T-helper 1 cell treated with Interleukin-12 subunit alpha and Interleukin-12 subunit beta and Interleukin-4 antibody, amounts not matched to agents 30 μg/mL and 1 μg/mL, for 36 hours (primary cell): ENCODE data around the gene TAGLN2.

Experiments used
- H3K27ac Mint-ChIP-seq: one replicate; pipeline ENCODE4 v1.8.0; 2021; ENCODE audit warnings: mild to moderate bottlenecking, mixed read lengths
- H3K27me3 Mint-ChIP-seq: one replicate; pipeline ENCODE4 v1.8.0; 2021; ENCODE audit warnings: low read depth, mixed read lengths
- H3K36me3 Mint-ChIP-seq: one replicate; pipeline ENCODE4 v1.8.0; 2021; ENCODE audit warnings: low read depth, mixed read lengths
- H3K4me1 Mint-ChIP-seq: one replicate; pipeline ENCODE4 v1.8.0; 2021; ENCODE audit warnings: low read depth, mixed read lengths
- H3K4me3 Mint-ChIP-seq: one replicate; pipeline ENCODE4 v1.8.0; 2021; ENCODE audit warnings: mild to moderate bottlenecking, moderate library complexity, mixed read lengths
- H3K9me3 Mint-ChIP-seq: one replicate; pipeline ENCODE4 v1.8.0; 2021; ENCODE audit warnings: mixed read lengths

Gene TAGLN2

GRCh38 chr1:159924025-159924790 is 1.1 kb downstream of the TAGLN2 start:
- Mint-ChIP-seq H3K4me1 (peaks cover 54% of the 10 kb centered on the region), H3K4me3 (peak overlapping the region; percentile 94)

GRCh38 chr1:159923203-159924024 is 1.9 kb downstream of the TAGLN2 start:
- Mint-ChIP-seq H3K27me3 (no peaks in the 10 kb centered on the region), H3K4me3 (peak overlapping the region; percentile 94), H3K27ac (peak overlapping the region; percentile 98), H3K4me1 (peaks cover 55% of the 10 kb centered on the region), H3K36me3 (peaks cover 30% of the 10 kb centered on the region), H3K9me3 (no peaks in the 10 kb centered on the region)

More at GRCh38 chr1:159924025-159924790, 1.1 kb downstream of the TAGLN2 start:
- peaks cover 25% of the 10 kb centered on the region for H3K36me3 Mint-ChIP-seq
- H3K27me3 Mint-ChIP-seq = peaks cover 4% of the 10 kb centered on the region
- H3K9me3 Mint-ChIP-seq = no peaks in the 10 kb centered on the region
- H3K27ac Mint-ChIP-seq = peak overlapping the region; percentile 98

- H3K9me3 Mint-ChIP-seq = no peaks in the 10 kb centered on the region
- peaks cover 38% of the 10 kb centered on the region for H3K36me3 Mint-ChIP-seq
- peaks cover 62% of the 10 kb centered on the region for H3K4me1 Mint-ChIP-seq
- H3K4me3 Mint-ChIP-seq = peak overlapping the region; percentile 94
- peak overlapping the region; percentile 98 for H3K27ac Mint-ChIP-seq
- H3K27me3 Mint-ChIP-seq = no peaks in the 10 kb centered on the region
Observed at GRCh38 chr1:159922511-159923202, 2.6 kb downstream of the TAGLN2 start.

- Mint-ChIP-seq H3K36me3 (peaks cover 41% of the 10 kb centered on the region), H3K27me3 (no peaks in the 10 kb centered on the region), H3K27ac (peak overlapping the region; percentile 98), H3K4me3 (peak overlapping the region; percentile 94), H3K4me1 (peaks cover 64% of the 10 kb centered on the region), H3K9me3 (no peaks in the 10 kb centered on the region)
Observed at GRCh38 chr1:159921700-159922504, 3.4 kb downstream of the TAGLN2 start.

- Mint-ChIP-seq H3K4me1 (peaks cover 60% of the 10 kb centered on the region), H3K27ac (peak overlapping the region; percentile 98), H3K27me3 (no peaks in the 10 kb centered on the region), H3K36me3 (peaks cover 47% of the 10 kb centered on the region), H3K9me3 (no peaks in the 10 kb centered on the region), H3K4me3 (peak overlapping the region; percentile 94)
Observed at GRCh38 chr1:159921251-159921650, 4.1 kb downstream of the TAGLN2 start.

- H3K27me3 Mint-ChIP-seq = no peaks in the 10 kb centered on the region
- no peaks in the 10 kb centered on the region for H3K9me3 Mint-ChIP-seq
- H3K4me1 Mint-ChIP-seq = peaks cover 54% of the 10 kb centered on the region
- peak overlapping the region; percentile 98 for H3K27ac Mint-ChIP-seq
- peaks cover 49% of the 10 kb centered on the region for H3K36me3 Mint-ChIP-seq
- H3K4me3 Mint-ChIP-seq = peak overlapping the region; percentile 94
Observed at GRCh38 chr1:159920651-159921050, 4.7 kb downstream of the TAGLN2 start.

- Mint-ChIP-seq H3K4me3 (no peak overlapping the region), H3K4me1 (peaks cover 50% of the 10 kb centered on the region), H3K27me3 (no peaks in the 10 kb centered on the region), H3K9me3 (no peaks in the 10 kb centered on the region), H3K36me3 (peaks cover 48% of the 10 kb centered on the region), H3K27ac (peak overlapping the region; percentile 98)
Observed at GRCh38 chr1:159920202-159920601, 5.1 kb downstream of the TAGLN2 start.

- Mint-ChIP-seq H3K9me3 (no peaks in the 10 kb centered on the region), H3K27ac (peak overlapping the region; percentile 33), H3K4me1 (peaks cover 53% of the 10 kb centered on the region), H3K36me3 (peaks cover 51% of the 10 kb centered on the region), H3K27me3 (no peaks in the 10 kb centered on the region), H3K4me3 (no peak overlapping the region)
Observed at GRCh38 chr1:159919236-159919865, 6.0 kb downstream of the TAGLN2 start.

- H3K4me3 Mint-ChIP-seq = peak overlapping the region; percentile 27
- H3K9me3 Mint-ChIP-seq = no peaks in the 10 kb centered on the region
- H3K27ac Mint-ChIP-seq = peak overlapping the region; percentile 50
- no peaks in the 10 kb centered on the region for H3K27me3 Mint-ChIP-seq
- H3K4me1 Mint-ChIP-seq = peaks cover 56% of the 10 kb centered on the region
- H3K36me3 Mint-ChIP-seq = peaks cover 50% of the 10 kb centered on the region
Observed at GRCh38 chr1:159918352-159919200, 6.7 kb downstream of the TAGLN2 start.

- H3K4me1 Mint-ChIP-seq = peaks cover 59% of the 10 kb centered on the region
- no peaks in the 10 kb centered on the region for H3K9me3 Mint-ChIP-seq
- peak overlapping the region; percentile 50 for H3K27ac Mint-ChIP-seq
- peaks cover 50% of the 10 kb centered on the region for H3K36me3 Mint-ChIP-seq
- H3K27me3 Mint-ChIP-seq = no peaks in the 10 kb centered on the region
- no peak overlapping the region for H3K4me3 Mint-ChIP-seq
Observed at GRCh38 chr1:159917533-159918351, 7.6 kb downstream of the TAGLN2 start.

GRCh38 chr1:159916242-159917051 is 8.9 kb downstream of the TAGLN2 start:
- H3K4me3 Mint-ChIP-seq = no peak overlapping the region
- H3K27ac Mint-ChIP-seq = peak overlapping the region; percentile 39
- H3K36me3 Mint-ChIP-seq = peaks cover 50% of the 10 kb centered on the region
- H3K4me1 Mint-ChIP-seq = peaks cover 58% of the 10 kb centered on the region
- H3K9me3 Mint-ChIP-seq = no peaks in the 10 kb centered on the region
- no peaks in the 10 kb centered on the region for H3K27me3 Mint-ChIP-seq
